Chondrocyte (in vitro differentiated cells): ENCODE measurements around the gene HELZ. TPM values are rescaled to one million over a fixed set of nuclear protein-coding genes. Genes with fewer than 3 reads are reported as not detected.
"Not testable (repeated sequence)": the region's sequence is repeated elsewhere in the genome, so short reads cannot be mapped to it uniquely, and the experiment has no call there.

Source experiments
- DNase-seq: peaks from one replicate; pipeline ENCODE4 v3.0.0; 2021; ENCODE audit warnings: mixed read lengths, low spot score
- H3K27ac Mint-ChIP-seq: one replicate; pipeline ENCODE4 v1.8.0; 2021; ENCODE audit warnings: mild to moderate bottlenecking, moderate library complexity, mixed read lengths; ENCODE audit not compliant: unreplicated experiment
- H3K27me3 Mint-ChIP-seq: 2 replicates; pipeline ENCODE4 v1.8.0; 2021; ENCODE audit warnings: low read depth, mixed read lengths
- H3K36me3 Mint-ChIP-seq: 2 replicates; pipeline ENCODE4 v1.8.0; 2021; ENCODE audit warnings: low read depth, mixed read lengths
- H3K4me1 Mint-ChIP-seq: 2 replicates; pipeline ENCODE4 v1.8.0; 2021; ENCODE audit warnings: low read depth, mild to moderate bottlenecking, mixed read lengths
- H3K4me3 Mint-ChIP-seq: one replicate; pipeline ENCODE4 v1.8.0; 2021; ENCODE audit warnings: mild to moderate bottlenecking, moderate library complexity, mixed read lengths; ENCODE audit not compliant: unreplicated experiment
- H3K9me3 Mint-ChIP-seq: 2 replicates; pipeline ENCODE4 v1.8.0; 2021; ENCODE audit warnings: low read depth, mixed read lengths
- CTCF ChIP-seq: fragments of 200-600 bp; sonication (generic); IDR thresholded peaks from 2 replicates; pipeline ENCODE4 v1.5.0; 2021; ENCODE audit warnings: antibody characterized with exemption, mild to moderate bottlenecking, moderate library complexity
- total RNA-seq: library from RNA; stranded (reverse); gene quantifications from 3 replicates; pipeline ENCODE4 v1.2.1, GENCODE V29; 2021

The HELZ gene
- total RNA-seq, 1 donor from 2014 or later, result 55.8 TPM

GRCh38 chr17:67107811-67108775 is 136.9 kb downstream of the HELZ start:
- peak overlapping the region; percentile 54 for H3K27ac Mint-ChIP-seq
- peaks cover 30% of the 10 kb centered on the region for H3K36me3 Mint-ChIP-seq
- H3K4me3 Mint-ChIP-seq, result no peak overlapping the region
- peaks cover 20% of the 10 kb centered on the region for H3K4me1 Mint-ChIP-seq
- no peak for TF ChIP-seq CTCF
- no peaks in the 10 kb centered on the region for H3K27me3 Mint-ChIP-seq
- H3K9me3 Mint-ChIP-seq, result peaks cover 3% of the 10 kb centered on the region
- DNase-seq, result no peak

DNA sequence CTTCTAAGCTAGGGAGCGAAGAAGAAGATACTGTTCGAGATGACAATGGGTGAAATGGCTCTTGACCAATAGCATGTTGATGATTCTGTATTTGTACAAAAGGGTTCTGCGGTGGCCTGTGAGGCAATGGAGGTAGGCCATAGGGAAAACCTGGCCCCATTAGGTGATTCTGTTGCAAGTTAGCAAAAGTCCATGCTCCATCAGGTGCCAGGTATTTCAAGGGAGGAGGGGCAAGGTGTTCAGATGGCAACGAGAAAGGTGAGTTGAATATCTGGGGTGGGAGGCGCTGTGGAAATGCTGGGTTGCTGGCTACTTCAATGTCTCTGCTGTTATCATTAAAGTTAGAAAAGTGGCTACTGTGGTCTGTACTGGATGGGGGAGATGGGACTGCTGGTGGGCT is 137.8 kb downstream of the HELZ start:
- Mint-ChIP-seq H3K27me3 (no peaks in the 10 kb centered on the region), H3K4me1 (peaks cover 30% of the 10 kb centered on the region), H3K36me3 (peaks cover 22% of the 10 kb centered on the region), H3K27ac (peak overlapping the region; percentile 10), H3K4me3 (no peak overlapping the region), H3K9me3 (no peaks in the 10 kb centered on the region)
- no peak for TF ChIP-seq CTCF
- no peak for DNase-seq

DNA sequence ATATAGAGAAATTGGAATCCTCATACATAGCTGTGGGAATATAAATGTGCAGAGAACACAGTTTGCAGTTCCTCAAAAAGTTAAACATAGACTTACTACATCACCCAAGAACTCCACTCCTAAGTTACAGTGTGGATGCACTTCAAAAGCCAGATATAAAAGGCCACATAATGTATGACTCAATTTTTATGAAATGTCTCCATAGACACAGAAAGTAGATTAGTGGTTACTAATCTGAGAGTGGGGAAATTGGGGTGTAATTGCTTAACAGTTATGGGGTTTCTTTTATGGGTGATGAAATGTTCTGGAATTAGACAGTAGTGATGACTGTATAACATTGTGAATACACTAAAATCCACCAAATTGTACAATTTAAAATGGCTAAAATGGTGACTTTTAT is 139.8 kb downstream of the HELZ start:
- DNase-seq, result no peak
- Mint-ChIP-seq H3K4me1 (peaks cover 36% of the 10 kb centered on the region), H3K27me3 (no peaks in the 10 kb centered on the region), H3K36me3 (peaks cover 18% of the 10 kb centered on the region), H3K27ac (no peak overlapping the region), H3K4me3 (no peak overlapping the region), H3K9me3 (no peaks in the 10 kb centered on the region)
- TF ChIP-seq CTCF, result no peak

GRCh38 chr17:67104641-67105040 is 140.4 kb downstream of the HELZ start:
- Mint-ChIP-seq H3K36me3 (peaks cover 18% of the 10 kb centered on the region), H3K4me1 (peaks cover 40% of the 10 kb centered on the region)
- not testable (repeated sequence) for H3K9me3 Mint-ChIP-seq, DNase-seq, H3K27ac Mint-ChIP-seq, H3K27me3 Mint-ChIP-seq, H3K4me3 Mint-ChIP-seq

GRCh38 chr17:67098006-67098405 is 147.0 kb downstream of the HELZ start:
- Mint-ChIP-seq H3K27ac (no peak overlapping the region), H3K4me3 (no peak overlapping the region), H3K36me3 (peaks cover 7% of the 10 kb centered on the region), H3K4me1 (peaks cover 58% of the 10 kb centered on the region), H3K27me3 (no peaks in the 10 kb centered on the region), H3K9me3 (no peaks in the 10 kb centered on the region)
- no peak for DNase-seq
- no peak for TF ChIP-seq CTCF
